HepG2 (cell line): ENCODE results near the gene MACROD2. TPM values are rescaled to one million over a fixed set of nuclear protein-coding genes. Genes with fewer than 3 reads are reported as not detected.
A peak's percentile ranks its signal among the peaks of the same experiment; 100 is the strongest.

Experiments
- ASH2L ChIP-seq: fragments of 300-600, 200-600 bp; sonication (generic); IDR thresholded peaks from 2 replicates; pipeline ENCODE4 v1.7.0; 2017; ENCODE audit warnings: low read depth, mild to moderate bottlenecking, moderate library complexity, mixed read lengths, low read length; ENCODE audit not compliant: insufficient read length
- CEBPB ChIP-seq: IDR thresholded peaks from 2 replicates; pipeline ENCODE4 v1.6.1; 2011; ENCODE audit warnings: low read depth, low read length, improper control_type of control experiment, borderline replicate concordance
- DPF2 ChIP-seq: sonication (generic); formaldehyde crosslinking; IDR thresholded peaks from 2 replicates; pipeline ENCODE4 v1.4.0; 2020; ENCODE audit warnings: mild to moderate bottlenecking, low read depth, missing genetic modification reagents, borderline replicate concordance
- FOXP1 ChIP-seq, 2 experiments: fragments of 450-650 bp in 1 of 2; IDR thresholded peaks; 2 replicates each; pipeline ENCODE4 v1.6.1; 2017 to 2018; ENCODE audit warnings: antibody characterized with exemption in 1 of 2
- KLF6 ChIP-seq: IDR thresholded peaks from 2 replicates; pipeline ENCODE4 v1.8.0; 2016; ENCODE audit warnings: missing biosample characterization, missing genetic modification reagents
- PITX1 ChIP-seq: sonication (generic); formaldehyde crosslinking; IDR thresholded peaks from 2 replicates; pipeline ENCODE4 v1.5.1; 2020; ENCODE audit warnings: mild to moderate bottlenecking, missing genetic modification reagents
- RCOR2 ChIP-seq: IDR thresholded peaks from 2 replicates; pipeline ENCODE4 v1.6.1; 2016; ENCODE audit warnings: missing biosample characterization, missing genetic modification reagents
- SMAD1 ChIP-seq: sonication (generic); formaldehyde crosslinking; IDR thresholded peaks from 2 replicates; pipeline ENCODE4 v1.4.0; 2020; ENCODE audit warnings: missing genetic modification reagents, low read depth, mild to moderate bottlenecking, borderline replicate concordance
- SMARCC2 ChIP-seq: fragments of 450-650 bp; IDR thresholded peaks from 2 replicates; pipeline ENCODE4 v1.6.1; 2017; ENCODE audit warnings: antibody characterized with exemption, mild to moderate bottlenecking
- SOX5 ChIP-seq: IDR thresholded peaks from 2 replicates; pipeline ENCODE4 v1.6.1; 2016; ENCODE audit warnings: borderline replicate concordance
- XRCC5 ChIP-seq: fragments of 200-400 bp; formaldehyde crosslinking; optimal IDR thresholded peaks from 2 replicates; pipeline ENCODE3; 2017; ENCODE audit warnings: mild to moderate bottlenecking, low read length
- YEATS2 ChIP-seq: sonication (generic); formaldehyde crosslinking; IDR thresholded peaks from 2 replicates; pipeline ENCODE4 v1.4.0; 2020; ENCODE audit warnings: missing genetic modification reagents, borderline replicate concordance
- ZC3H4 ChIP-seq: sonication (generic); formaldehyde crosslinking; IDR thresholded peaks from 2 replicates; pipeline ENCODE4 v1.4.0; 2020; ENCODE audit warnings: missing genetic modification reagents, borderline replicate concordance
- ZFP62 ChIP-seq: sonication (generic); formaldehyde crosslinking; IDR thresholded peaks from 2 replicates; pipeline ENCODE4 v1.4.0; 2020; ENCODE audit warnings: missing genetic modification reagents
- ZMYM3 ChIP-seq: sonication (generic); formaldehyde crosslinking; IDR thresholded peaks from 2 replicates; pipeline ENCODE4 v1.5.1; 2020; ENCODE audit warnings: mild to moderate bottlenecking, missing genetic modification reagents
- ZNF292 ChIP-seq: sonication (generic); formaldehyde crosslinking; IDR thresholded peaks from 2 replicates; pipeline ENCODE4 v1.8.1; 2022; ENCODE audit warnings: mild to moderate bottlenecking, low read depth, missing genetic modification reagents, borderline replicate concordance
- ZNF343 ChIP-seq: sonication (generic); formaldehyde crosslinking; IDR thresholded peaks from 2 replicates; pipeline ENCODE4 v1.4.0; 2020; ENCODE audit warnings: mild to moderate bottlenecking, missing genetic modification reagents
- ZNF7 ChIP-seq: IDR thresholded peaks from 2 replicates; pipeline ENCODE4 v1.6.1; 2016; ENCODE audit warnings: missing biosample characterization, missing genetic modification reagents
- ZSCAN9 ChIP-seq: IDR thresholded peaks from 2 replicates; pipeline ENCODE4 v1.6.1; 2016; ENCODE audit warnings: borderline replicate concordance
- polyA plus RNA-seq, 8 experiments: library from polyadenylated mRNA; depleted of rRNA in 3 of 8; stranded (reverse) in 7 of 8; unstranded in 1 of 8; fragments of >200 nt; fragmentation: Illumina TruSeq in 4 of 8; extraction: Trizol in 4 of 8; gene quantifications; 2 replicates each; pipeline versions ENCODE4 v1.2.1 to v1.2.3, GENCODE V29; 2011 to 2016; ENCODE audit warnings: low read depth in 4 of 8, missing spikeins in 1 of 8, mixed read lengths in 1 of 8; ENCODE audit not compliant: insufficient read depth in 1 of 8
- total RNA-seq, 5 experiments: library from RNA; depleted of rRNA; stranded (reverse); fragments of >200 nt; fragmentation: Illumina TruSeq; extraction: Trizol; gene quantifications; 2 replicates each; pipeline ENCODE4 v1.2.3, GENCODE V29; 2016; ENCODE audit warnings: low read depth in 1 of 5
- TF ChIP-seq, protein P1 (sequence below): sonication (generic); formaldehyde crosslinking; IDR thresholded peaks from 2 replicates; pipeline ENCODE4 v1.9.0; 2021; ENCODE audit warnings: missing genetic modification reagents, mild to moderate bottlenecking, borderline replicate concordance
- TF ChIP-seq, protein P2 (sequence below): IDR thresholded peaks from 2 replicates; pipeline ENCODE4 v1.6.1; 2016; ENCODE audit warnings: mild to moderate bottlenecking
- TF ChIP-seq, protein P3 (sequence below): IDR thresholded peaks from 2 replicates; pipeline ENCODE4 v1.6.1; 2012; ENCODE audit warnings: low read length, improper control_type of control experiment

MACROD2 gene
- total and polyA plus RNA-seq, 2 of the 13 experiments (the other 11 are each of a cell fraction or from before 2014, with no cell fraction given): 0.13 to 0.51 TPM

DNA sequence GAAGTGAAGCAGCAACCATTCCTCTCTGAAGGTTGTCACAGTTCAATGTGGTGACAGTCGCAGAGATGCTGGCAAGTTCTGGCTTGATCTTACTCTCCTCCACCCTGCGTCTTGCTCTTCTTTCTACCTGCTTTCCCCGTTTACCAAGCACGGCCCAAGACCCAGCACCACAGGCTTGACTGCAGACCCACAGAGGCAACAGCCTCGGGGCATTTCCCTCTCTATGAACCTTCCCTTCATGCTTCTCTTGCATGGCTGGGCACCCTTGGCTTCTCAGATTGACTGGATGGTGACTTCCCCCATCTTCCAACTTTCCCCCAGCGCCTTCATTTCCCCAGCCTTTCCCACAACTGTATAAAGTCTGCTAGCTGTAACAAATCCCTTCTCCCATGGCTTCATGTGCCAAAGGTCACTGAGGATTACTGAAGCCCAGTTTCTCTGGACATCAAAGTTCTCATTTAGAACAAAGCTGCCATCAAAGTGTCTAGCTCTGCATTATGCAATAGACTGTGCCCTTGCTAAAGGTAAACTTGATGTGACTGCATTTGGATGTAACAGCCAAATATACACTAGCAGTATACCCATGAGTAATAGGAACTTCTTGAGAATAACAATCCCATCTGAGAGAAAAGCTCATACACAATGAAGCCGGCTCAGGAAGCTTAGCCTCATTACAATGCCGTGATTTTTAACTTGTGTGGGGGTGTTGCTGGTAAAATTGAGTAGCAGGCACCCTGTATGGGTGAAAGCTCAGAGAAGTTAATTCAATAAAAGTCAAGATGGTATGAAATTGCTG, 1065.1 kb downstream of the MACROD2 start (continued):
- TF ChIP-seq SMAD1 (CRISPR knock-in tag): peak; percentile 87; the same call in 1 of the 2 replicates
- TF ChIP-seq ZSCAN9 (CRISPR knock-in tag): peak; percentile 95
- peak; percentile 99 for TF ChIP-seq RCOR2 (CRISPR knock-in tag)
- TF ChIP-seq ZNF292 (CRISPR knock-in tag): peak; percentile 92; the same call in 1 of the 2 replicates
- peak; percentile 88 for TF ChIP-seq DPF2
- TF ChIP-seq ZNF343 (CRISPR knock-in tag): peak; percentile 21; the same call in 1 of the 2 replicates
- no peak for TF ChIP-seq SMARCC2
- TF ChIP-seq YEATS2 (CRISPR knock-in tag): peak; percentile 84; the same call in 1 of the 2 replicates
- peak; percentile 99 for TF ChIP-seq CEBPB
- no peak for TF ChIP-seq ZFP62 (CRISPR knock-in tag)
- TF ChIP-seq, protein P1, sequence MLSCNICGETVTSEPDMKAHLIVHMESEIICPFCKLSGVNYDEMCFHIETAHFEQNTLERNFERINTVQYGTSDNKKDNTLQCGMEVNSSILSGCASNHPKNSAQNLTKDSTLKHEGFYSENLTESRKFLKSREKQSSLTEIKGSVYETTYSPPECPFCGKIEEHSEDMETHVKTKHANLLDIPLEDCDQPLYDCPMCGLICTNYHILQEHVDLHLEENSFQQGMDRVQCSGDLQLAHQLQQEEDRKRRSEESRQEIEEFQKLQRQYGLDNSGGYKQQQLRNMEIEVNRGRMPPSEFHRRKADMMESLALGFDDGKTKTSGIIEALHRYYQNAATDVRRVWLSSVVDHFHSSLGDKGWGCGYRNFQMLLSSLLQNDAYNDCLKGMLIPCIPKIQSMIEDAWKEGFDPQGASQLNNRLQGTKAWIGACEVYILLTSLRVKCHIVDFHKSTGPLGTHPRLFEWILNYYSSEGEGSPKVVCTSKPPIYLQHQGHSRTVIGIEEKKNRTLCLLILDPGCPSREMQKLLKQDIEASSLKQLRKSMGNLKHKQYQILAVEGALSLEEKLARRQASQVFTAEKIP (CRISPR knock-in tag): no peak
- peak; percentile 98 for TF ChIP-seq SOX5
- TF ChIP-seq ZC3H4: no peak
- TF ChIP-seq ZNF7 (CRISPR knock-in tag): peak; percentile 71; the same call in 1 of the 2 replicates
- TF ChIP-seq ASH2L: peak; percentile 96
- TF ChIP-seq XRCC5: peak; percentile 67
- TF ChIP-seq KLF6 (CRISPR knock-in tag): peak; percentile 83
- TF ChIP-seq, protein P2, sequence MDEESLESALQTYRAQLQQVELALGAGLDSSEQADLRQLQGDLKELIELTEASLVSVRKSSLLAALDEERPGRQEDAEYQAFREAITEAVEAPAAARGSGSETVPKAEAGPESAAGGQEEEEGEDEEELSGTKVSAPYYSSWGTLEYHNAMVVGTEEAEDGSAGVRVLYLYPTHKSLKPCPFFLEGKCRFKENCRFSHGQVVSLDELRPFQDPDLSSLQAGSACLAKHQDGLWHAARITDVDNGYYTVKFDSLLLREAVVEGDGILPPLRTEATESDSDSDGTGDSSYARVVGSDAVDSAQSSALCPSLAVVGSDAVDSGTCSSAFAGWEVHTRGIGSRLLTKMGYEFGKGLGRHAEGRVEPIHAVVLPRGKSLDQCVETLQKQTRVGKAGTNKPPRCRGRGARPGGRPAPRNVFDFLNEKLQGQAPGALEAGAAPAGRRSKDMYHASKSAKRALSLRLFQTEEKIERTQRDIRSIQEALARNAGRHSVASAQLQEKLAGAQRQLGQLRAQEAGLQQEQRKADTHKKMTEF (CRISPR knock-in tag): peak; percentile 99
- peak; percentile 100 for TF ChIP-seq PITX1 (CRISPR knock-in tag)
- TF ChIP-seq FOXP1 (IDR thresholded peaks at IDR 0.05): 0 out of 2 replicates have a peak, but pooled peaks have one; percentile 11
- peak; percentile 97 for TF ChIP-seq FOXP1 (CRISPR knock-in tag; IDR thresholded peaks at IDR 0.05)
- TF ChIP-seq ZMYM3 (CRISPR knock-in tag): peak; percentile 93
- TF ChIP-seq, protein P3, sequence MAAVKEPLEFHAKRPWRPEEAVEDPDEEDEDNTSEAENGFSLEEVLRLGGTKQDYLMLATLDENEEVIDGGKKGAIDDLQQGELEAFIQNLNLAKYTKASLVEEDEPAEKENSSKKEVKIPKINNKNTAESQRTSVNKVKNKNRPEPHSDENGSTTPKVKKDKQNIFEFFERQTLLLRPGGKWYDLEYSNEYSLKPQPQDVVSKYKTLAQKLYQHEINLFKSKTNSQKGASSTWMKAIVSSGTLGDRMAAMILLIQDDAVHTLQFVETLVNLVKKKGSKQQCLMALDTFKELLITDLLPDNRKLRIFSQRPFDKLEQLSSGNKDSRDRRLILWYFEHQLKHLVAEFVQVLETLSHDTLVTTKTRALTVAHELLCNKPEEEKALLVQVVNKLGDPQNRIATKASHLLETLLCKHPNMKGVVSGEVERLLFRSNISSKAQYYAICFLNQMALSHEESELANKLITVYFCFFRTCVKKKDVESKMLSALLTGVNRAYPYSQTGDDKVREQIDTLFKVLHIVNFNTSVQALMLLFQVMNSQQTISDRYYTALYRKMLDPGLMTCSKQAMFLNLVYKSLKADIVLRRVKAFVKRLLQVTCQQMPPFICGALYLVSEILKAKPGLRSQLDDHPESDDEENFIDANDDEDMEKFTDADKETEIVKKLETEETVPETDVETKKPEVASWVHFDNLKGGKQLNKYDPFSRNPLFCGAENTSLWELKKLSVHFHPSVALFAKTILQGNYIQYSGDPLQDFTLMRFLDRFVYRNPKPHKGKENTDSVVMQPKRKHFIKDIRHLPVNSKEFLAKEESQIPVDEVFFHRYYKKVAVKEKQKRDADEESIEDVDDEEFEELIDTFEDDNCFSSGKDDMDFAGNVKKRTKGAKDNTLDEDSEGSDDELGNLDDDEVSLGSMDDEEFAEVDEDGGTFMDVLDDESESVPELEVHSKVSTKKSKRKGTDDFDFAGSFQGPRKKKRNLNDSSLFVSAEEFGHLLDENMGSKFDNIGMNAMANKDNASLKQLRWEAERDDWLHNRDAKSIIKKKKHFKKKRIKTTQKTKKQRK: no peak
